T-helper 2 cell (primary cell): ENCODE data around the gene CD300C.
"Not testable (repeated sequence)": the region's sequence is repeated elsewhere in the genome, so short reads cannot be mapped to it uniquely, and the experiment has no call there.

Source experiments
- DNase-seq, 5 experiments: peaks; one replicate each; pipeline versions ENCODE4 v3.0.0 to v3.0.0-alpha.2; 2012 to 2022

Gene CD300C

DNA sequence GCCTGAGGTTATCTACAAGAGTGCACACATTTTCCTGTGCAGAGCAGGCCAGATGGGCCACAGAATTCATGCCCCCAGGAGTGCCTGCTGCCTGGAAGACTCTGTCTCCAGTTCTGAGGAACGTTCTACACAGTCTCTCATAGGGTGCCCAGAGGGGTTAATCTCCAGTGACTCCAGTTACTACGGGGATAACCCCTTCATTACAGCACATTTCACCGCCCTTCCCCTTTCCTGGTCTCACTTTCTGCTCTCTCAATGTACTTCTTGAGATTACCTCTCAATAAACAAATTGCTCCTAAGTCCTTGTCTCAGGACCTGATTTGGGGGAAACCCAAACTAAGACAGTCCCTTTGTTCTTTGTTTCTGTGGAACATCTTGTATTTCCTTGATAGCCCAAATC, 15.7 kb upstream of the CD300C start:
- DNase-seq: no peak

DNA sequence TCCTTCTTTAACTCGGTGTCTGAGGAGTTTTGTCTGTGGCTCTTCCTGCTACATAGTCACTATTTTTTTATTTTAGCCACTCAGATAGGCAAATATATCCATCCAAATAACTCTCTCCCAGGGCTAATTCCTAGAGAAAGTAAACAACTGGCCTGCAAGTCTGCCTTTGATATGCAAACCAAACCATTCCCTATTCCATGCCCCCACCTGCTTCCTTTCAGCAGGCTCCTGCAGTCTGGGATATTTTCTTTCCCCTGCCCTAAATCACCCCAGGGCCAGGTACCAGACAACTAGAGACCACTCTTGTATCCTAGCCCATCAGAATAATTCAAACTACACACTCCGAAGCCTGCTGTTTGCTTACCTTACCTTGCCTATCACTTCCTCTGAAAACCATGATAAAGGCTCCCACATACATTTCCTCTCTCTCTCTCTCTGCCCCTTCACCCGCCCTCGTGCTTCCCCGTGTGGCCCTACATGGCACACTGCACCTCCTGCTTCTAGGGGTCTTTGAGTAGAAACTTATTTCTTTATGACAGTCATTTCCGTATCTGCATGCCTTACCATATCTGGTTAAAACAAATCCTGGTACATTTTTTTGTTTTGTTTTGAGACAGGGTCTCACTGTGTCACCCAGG, 13.1 kb upstream of the CD300C start:
- no peak for DNase-seq

DNA sequence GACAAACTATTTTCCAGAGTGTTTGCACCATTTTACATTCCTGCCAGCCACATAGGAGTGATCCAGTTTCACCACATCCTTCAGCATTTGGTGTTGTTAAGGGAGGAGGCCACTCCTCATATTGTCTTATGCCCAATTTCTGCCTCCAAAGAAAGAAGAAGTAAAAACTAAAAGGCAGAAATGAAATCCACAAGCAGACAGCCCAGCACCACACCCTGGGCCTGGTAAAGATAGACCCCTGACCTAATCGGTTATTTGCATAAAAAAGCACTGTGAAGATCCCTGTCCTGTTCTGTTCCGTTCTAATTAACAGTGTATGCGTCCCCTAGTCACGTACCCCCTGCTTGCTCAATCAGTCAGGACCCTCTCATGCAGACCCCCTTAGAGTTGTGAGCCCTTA, 12.5 kb upstream of the CD300C start:
- DNase-seq: not testable (repeated sequence)

DNA sequence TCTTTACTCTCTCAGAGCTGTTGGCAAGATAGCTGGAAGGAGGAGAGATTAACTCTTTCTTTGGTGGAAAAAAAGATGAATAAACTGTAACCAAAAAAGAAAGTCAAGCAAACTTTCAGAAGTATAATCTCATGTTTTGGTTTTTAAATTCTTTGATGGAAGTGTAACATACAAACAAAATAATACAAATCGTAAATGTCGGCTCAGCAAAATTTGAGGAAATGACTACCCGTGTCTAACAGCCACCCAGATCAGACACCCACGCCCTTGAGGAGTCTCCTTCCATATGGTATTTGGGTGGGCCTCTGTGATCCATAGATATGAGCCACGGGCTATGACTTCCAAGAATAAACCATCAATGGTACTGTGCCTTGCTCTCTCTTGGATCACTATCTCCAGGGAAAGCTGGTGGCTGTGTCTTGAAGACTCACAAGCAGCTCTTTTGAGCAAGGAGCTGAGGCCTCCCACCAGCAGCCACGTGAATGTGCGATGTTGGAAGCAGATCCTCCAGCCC, 9.6 kb upstream of the CD300C start:
- no peak for DNase-seq

DNA sequence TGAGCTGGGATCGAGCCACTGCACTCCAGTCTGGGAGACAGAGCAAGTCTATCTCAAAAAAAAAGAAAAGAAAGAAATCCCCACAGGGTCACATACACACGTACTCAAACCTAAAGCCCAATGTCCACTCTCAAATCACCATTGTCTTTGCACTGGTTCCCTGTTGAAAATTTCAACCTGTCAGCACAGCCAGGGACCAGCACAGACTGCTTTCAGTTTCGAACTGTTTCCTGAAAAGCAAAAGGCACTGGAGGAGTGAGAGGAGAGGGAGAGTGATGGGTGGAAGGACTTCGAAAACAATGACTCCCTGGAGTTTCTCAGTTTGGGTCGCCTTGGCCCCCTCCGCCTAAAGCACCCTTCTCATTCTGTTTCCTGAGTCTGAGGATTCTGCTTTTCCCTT, 9.0 kb upstream of the CD300C start:
- DNase-seq: no peak

DNA sequence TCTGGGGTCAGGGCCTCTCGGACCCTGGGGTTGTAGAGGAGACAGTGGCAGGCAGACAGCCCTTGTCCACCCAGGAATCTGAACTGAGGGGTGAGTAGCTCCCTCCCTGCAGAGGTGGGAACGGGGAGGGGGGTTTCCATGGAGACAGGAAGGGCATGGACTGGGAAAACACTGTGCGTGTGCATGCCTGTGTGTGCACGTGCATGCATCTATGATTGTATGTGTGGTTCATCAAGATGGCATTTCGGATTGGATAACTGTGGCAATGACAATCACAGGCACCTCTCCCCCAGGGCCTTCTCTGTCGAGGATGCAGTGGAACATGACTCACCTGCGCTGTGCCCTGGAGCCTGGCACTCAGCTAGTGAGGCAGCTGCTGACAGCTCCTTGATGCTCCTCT, 6.1 kb upstream of the CD300C start:
- DNase-seq: no peak

DNA sequence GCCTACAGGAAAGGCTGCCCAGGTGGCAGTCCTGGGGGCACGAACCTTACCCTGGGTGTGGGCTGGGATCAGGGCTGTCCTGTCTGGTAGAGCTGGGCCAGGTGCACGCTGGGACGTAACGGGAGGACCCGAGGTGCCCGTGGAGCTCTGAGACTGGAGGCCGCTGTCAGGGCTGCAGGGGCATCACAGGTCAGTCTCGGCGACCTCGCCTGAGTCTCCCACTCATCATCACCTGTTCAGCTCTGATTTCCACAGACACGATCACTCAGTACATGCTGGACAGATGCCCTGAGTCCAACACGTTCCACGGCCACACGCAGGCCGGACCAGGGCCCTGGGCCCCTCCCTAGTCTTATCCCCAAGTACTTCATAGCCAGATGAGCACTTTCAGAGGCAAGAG, 4.7 kb upstream of the CD300C start:
- no peak for DNase-seq

DNA sequence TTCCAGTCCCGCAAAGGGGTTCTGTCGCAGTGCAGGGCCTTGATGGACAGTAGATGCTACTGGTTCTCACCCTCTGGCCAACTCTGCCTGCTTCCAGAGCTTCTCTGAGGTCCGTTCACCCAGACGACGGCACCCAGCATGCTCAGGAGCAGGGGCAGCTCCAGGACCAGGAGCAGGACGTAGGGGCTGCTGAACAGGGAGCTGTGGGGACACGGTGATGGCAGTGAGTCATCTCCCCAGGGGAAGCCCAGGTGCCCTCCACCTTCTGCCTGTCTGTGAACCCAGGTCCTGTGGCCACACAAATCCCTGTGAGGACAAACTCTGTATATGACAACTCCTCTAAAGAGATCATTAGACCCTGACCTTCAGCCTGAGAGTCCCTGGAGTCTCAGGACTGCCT, 3.4 kb upstream of the CD300C start:
- DNase-seq: no peak

DNA sequence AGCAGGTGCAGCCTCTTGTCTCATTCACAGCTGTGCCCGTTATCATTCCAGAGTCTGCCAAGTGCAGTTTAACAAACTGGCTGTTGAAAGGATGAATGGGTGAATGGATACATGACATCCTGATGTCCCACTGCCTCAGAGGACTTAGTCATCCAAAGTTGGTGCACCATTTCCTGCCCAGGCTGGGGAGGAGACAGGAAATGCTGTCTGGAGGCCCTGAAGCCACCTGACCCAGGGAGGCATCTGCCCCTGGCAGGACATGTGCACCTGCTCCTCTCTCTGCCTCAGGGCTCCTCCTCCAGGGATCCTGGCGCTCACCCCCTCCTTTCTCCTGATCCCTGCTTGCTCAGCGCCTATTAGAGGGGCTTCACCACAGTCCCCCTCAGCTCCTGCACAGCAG, 1.8 kb upstream of the CD300C start:
- no peak for DNase-seq

DNA sequence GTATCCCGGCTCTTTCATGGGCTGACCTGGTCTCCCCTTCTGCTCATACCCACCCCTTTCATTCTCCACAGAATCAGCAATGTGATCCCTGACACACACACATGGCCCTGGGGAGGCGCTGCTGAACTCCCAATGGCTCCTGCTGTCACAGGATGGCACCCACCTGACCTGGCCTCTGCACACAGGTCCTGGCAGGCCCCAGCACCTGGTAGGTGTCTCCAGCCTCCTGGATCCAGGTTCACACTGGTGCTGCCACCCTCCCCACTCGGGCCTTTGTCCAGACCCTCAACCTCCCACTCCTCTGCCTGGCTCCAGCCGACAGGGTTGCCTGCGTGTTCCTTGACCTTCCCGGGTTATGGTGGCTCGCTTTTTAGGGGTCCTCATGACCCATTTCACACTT, 1.3 kb upstream of the CD300C start:
- no peak for DNase-seq

DNA sequence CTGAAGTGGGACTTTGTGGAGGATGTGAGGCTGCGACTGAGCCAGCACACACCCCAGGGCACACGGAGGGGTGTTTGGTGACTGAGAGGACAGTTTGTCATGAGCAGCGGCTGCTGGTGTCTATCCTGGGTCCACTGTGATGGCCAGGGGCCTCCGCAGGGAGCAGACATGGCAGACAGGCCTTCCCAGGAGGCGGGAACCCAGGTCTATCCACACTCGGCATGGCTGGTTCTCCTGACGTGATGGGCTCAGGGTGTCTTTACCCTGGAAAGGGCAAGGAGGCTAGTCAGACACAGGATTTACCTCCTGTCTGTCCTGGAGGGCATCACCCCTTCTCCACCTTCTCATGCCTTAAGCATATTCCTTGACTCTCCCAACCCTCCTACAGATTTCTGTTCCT, 671 bp upstream of the CD300C start:
- DNase-seq: no peak

DNA sequence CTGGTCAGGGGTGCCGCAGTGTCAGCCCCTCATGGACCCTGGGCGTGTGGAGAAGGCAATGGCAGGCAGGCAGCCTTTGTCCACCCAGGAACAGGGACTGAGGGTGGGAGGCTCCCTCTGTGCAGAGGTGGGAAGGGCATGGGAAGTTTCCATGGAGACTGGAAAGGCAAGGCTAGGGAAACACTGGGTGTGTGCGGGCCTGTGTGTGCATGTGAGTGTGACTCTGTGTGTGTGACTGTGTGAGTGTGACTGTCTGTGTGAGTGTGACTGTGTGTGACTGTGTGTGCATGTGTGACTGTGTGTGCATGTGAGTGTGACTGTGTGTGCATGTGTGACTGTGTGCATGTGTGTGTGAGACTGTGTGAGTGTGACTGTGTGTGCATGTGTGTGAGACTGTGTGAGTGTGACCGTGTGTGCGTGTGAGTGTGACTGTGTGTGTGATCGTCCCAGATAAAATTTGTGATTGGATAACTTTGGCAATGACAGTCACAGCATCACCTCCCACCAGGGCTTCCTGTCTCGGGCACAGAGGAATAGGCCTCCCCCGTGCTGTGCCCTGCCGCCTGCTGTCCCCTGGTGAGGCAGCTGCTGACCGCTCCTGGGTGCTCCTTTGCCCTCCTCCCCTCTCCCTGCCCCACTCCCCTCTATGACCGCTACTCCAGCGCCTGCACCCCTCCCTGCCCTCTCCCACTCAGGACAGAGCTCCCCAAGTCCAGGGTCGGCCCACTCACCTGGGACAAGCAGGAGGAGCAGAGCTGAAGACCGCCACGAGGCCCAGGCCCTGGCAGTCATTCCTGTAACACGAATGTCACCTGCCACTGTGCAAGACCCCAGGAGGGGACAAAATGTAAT, 698 bp downstream of the CD300C start:
- DNase-seq: no peak

DNA sequence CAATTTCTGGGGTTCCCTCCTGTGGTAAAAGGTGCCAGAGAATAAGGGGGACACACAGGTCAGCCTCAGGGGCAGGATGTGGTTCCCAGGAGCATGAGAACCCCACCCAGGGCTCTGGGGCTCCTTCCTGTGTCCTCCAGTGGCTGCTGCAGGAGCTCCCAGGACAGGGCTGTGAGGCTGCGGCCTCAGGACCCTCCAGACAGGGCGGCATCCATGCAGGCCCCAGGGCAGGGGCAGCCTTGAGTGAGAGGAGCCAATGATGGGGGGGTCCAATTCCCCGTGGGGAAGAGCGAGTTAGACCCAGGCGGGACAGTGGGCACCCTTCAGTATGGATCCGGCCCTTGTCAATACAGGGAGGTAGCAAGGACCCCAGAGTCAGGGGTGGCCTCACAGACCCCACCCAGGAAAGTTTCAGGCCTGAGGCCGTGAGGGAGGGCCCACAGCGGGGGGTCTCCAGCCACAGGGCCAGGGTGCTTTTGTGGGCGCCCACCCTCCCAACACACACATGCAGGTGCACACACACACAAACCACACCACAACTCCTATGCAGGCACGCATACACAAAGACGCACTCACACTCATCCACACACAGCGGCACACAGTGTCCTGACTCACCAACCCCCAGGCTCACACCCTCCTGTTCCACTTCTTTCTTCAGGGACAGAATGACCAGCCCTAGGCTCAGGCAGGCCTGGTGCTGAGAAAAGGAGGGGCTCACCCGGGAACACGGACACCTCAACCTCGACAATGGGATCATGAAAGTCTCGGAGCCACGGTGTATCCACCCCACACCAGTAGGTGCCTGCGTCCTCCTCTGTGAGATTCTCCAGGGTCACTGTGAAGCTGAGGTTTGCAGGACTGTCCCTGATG, 1.8 kb downstream of the CD300C start:
- no peak for DNase-seq

DNA sequence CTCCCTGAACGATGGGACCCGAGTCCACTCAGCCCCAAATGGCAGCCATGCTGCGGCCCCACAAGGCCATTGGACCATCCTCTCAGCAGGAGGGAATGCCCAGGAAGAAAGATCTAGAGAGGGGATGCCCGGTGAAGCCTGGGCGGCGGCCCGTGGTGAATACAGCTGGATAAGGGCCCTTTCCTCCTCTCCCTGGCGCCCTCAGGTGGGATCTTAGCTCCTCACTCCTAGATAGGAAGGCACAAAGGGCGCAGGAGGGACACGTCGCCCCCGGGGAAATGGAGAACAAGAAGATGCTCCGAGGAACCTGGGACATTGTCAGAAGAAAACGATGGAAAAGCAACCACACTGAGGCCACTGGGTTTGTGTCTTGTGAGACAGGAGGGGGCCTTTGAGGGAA, 2.5 kb downstream of the CD300C start:
- DNase-seq: no peak

DNA sequence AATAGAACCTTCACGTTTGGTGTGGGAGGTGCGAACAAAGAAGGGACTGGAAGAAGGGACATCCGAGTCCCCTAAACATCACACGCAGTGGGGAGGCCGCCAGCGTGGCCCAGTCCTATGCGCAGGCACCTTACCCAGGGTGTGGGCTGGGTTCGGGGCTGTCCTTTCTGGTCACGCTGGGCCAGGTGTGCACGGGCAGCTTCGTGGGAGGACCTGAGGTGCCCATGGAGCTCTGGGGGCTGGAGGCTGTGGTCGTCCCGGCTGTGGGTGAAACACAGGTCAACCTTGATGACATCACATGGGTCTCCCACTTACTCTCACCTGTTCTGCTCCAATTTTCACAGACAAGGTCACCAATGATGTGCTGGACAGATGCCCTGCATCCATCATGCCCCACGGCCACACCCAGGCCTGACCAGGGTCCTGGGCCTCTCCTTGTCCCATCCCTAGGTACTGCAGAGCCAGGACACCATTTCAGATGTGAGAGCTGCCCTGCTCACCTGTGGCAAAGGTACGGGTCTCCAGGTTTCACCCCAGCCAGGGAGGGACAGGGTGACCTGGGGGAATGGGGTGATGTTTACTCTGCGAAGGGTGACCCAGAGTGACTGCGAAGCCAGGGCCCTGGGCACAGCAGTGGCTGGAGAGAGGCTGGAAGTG, 3.1 kb downstream of the CD300C start:
- DNase-seq: no peak

DNA sequence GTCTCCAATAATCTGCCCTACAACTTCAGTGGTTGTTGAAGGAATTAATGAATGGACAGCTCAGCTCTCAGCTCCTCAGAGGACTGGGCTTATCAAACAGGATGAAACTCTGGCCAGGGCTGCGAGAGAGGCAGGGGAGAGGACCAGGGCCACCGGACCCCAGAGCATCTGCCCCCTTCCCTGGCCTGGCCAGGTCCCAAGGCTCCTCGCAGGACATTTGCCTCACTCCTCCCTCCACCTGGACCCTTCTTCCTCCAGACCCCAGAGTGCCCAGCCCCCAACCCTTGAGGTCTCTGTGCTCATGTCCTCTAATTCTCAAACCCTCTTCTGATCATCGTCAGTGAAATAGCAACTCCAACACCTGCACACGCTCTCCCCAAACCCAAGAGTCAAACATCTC, 3.7 kb downstream of the CD300C start:
- DNase-seq: no peak

DNA sequence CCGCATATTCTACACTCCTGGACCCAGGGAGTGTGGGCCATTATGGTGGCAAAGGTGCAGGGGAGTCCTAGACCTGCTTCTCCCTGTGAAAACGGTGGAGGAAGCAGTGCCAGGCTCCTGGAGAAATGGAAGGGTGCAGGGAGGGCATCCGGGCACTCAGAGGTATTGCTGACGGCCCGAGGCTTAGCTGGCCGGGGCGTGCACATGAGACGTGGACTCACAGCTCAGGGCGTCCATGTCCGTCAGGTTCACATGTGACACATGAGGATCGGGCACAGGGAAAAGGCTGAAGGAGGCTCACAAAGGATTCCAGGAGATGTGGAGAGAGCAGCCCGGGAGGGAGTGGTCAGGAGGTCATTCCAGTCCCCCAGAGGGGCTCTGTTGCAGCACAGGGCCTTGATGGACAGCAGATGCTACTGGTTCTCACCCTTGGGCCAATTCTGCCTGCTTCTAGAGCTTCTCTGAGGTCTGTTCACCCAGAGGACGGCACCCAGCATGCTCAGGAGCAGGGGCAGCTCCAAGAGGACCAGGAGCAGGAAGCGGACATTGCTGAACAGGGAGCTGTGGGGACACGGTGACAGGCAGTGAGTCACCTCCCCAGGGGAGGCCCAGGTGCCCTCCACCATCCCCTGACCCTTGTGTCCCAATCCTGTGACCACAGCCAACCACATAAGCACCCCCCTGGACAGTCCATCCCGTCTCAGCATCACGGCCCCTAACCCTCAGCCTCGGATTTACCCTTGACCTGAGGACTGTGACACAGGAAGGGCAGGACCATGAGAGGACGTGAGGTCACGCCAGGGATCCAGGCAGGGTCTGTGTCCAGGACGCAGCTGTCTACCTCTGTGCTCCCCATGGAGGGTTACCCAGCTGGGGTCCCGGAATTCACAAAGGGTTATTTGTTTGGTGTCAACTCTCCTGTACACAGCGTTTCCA, 4.5 kb downstream of the CD300C start:
- no peak for DNase-seq

DNA sequence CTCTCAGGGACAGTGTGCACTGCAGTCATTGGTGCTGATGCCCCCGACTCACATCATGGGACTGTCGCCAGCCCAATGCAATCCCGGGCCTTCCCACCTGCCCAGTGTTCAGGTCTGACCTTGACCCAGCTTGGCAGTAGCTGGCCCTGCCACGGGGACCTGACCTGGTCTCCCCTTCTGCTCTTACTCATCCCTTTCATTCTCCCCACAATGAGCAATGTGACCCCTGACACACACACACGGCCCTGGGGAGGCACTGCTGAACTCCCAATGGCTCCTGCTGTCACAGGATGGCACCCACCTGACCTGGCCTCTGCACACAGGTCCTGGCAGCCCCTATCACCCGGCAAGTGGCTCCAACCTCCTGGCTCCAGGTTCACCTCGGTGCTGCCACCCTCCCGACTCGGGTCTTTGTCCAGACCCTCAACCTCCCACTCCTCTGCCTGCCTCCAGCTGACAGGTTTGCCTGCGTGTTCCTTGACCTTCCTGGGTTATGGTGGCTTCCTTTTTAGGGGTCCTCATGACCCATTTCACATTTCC, 6.6 kb downstream of the CD300C start:
- DNase-seq: no peak

DNA sequence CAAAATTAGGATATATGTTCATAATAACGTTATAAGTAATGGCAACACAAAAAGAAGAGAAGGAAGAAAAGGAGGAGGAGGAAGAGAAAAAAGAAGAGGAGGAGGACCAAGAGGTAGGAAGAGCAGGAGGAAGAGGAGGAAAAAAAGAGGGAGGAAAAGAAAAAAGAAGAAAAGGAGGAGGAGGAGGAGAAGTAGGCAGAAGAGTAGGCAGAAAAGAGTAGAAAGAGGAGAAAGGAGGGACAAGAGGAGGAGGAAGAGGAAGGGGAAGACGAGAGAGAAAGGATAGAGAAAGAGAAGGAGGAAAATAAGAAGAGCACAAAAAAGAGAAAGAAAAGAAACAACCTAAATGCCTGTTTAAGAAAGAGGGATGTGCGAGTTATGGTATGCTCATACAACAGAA, 9.0 kb downstream of the CD300C start:
- no peak for DNase-seq

DNA sequence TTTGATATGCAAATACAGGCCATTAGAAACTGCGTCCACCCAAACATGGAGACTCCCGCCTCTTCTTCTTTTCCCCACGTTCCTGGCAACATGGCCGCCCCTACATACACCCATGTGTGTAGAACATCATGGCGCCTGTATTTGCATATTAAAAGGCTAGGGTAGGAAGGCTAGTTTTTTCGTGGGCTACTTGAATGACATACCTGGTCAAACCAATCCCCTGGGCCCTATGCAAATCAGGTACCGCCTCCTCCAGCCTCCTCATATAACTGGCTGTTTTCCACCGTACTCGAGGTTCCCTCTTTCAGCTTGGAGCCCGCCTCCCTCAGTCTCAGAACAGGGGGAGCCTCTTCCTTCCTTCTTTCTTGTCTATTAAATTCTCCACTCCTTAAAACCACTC, 13.8 kb downstream of the CD300C start:
- DNase-seq: no peak

DNA sequence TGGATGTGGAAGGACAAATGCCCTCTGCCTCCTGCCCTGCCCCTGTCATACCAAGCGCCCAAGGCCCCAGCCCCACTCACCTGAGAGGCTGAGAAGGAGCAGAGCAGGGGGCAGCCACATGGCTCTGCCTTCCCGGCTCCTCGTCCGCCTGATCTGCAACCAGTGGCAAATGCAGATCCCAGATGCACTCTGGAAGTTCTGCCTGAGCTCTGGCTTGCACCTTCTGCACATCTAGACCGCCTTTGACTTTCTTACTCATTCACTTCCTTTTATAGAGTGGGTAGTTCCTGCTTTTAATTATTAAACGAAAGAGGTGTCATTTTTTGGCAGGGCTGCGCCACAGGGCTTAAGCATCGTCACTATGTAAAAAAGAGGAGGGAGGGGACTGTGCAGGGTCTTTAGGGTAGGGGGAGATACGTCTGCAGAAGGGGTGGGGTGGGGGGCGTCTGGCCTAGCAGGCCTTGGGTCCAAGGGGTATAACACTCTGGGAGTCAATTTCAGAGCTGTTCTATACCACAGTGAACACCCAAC, 14.6 kb downstream of the CD300C start, which contains the start of gene CD300LB:
CD300LB (minus strand) TSS at position 245 of the 531 bp plus-strand sequence; CDS start at position 120, 125 bp downstream.
- no peak for DNase-seq
